PC-9 (cell line): ENCODE measurements around the gene SMARCC2. TPM values are rescaled to one million over a fixed set of nuclear protein-coding genes. Genes with fewer than 3 reads are reported as not detected.

Experiments used
- BruUV-seq: library from RNA; stranded (reverse); fragments of 400-500 nt; replicated peaks from 2 replicates; lab custom pipeline; 2021; lab: Mats Ljungman, UMichigan
- CTCF ChIA-PET: fragments of 300-600 bp; sonication (Branson Sonifier 250); formaldehyde crosslinking; loops from one replicate; lab custom pipeline; 2022; ENCODE audit warnings: antibody characterized with exemption; lab: Charles Lee
- POLR2A ChIA-PET: fragments of 300-600 bp; sonication (Branson Sonifier 250); formaldehyde crosslinking; loops from one replicate; lab custom pipeline; 2022; ENCODE audit warnings: antibody characterized with exemption; ENCODE audit not compliant: unreplicated experiment; lab: Charles Lee
- DNase-seq, 2 experiments: peaks; one replicate each; pipeline versions ENCODE4 v3.0.0 to v3.0.0-alpha.2; 2015 to 2022; ENCODE audit warnings: mixed read lengths in 1 of 2
- H2AFZ ChIP-seq: fragments of 200-600 bp; sonication (generic); 2 replicates; pipeline ENCODE4 v1.8.1; 2017; ENCODE audit warnings: antibody characterized with exemption
- H3F3A ChIP-seq: fragments of 200-600 bp; sonication (generic); 2 replicates; pipeline ENCODE4 v1.8.1; 2017; ENCODE audit warnings: antibody characterized with exemption, mild to moderate bottlenecking, low read depth; ENCODE audit not compliant: insufficient read depth
- H3K27ac ChIP-seq: fragments of 200-600 bp; sonication (generic); 2 replicates; pipeline ENCODE4 v1.6.1; 2016; ENCODE audit warnings: mixed run types
- H3K27me3 ChIP-seq: fragments of 200-600 bp; sonication (generic); 2 replicates; pipeline ENCODE4 v1.6.1; 2016; ENCODE audit warnings: low read depth, mixed run types; ENCODE audit not compliant: insufficient read depth
- H3K36me3 ChIP-seq: fragments of 200-600 bp; sonication (generic); 2 replicates; pipeline ENCODE4 v1.6.1; 2016; ENCODE audit warnings: low read depth, mixed run types
- H3K4me1 ChIP-seq: fragments of 200-600 bp; sonication (generic); replicated peaks from 2 replicates; pipeline ENCODE4 v1.6.1; 2016; ENCODE audit warnings: mixed run types; ENCODE audit not compliant: insufficient read depth
- H3K4me2 ChIP-seq: fragments of 200-600 bp; sonication (generic); 2 replicates; pipeline ENCODE4 v1.6.1; 2017; ENCODE audit warnings: mixed run types
- H3K4me3 ChIP-seq: fragments of 200-600 bp; sonication (generic); 2 replicates; pipeline ENCODE4 v1.6.1; 2016; ENCODE audit warnings: mixed run types
- H3K79me2 ChIP-seq: fragments of 200-600 bp; sonication (generic); 2 replicates; pipeline ENCODE4 v1.6.1; 2017; ENCODE audit warnings: low read depth, mixed run types
- H3K9me2 ChIP-seq: fragments of 200-600 bp; sonication (generic); 2 replicates; pipeline ENCODE4 v1.8.1; 2017; ENCODE audit warnings: mild to moderate bottlenecking; ENCODE audit not compliant: insufficient read depth
- H3K9me3 ChIP-seq: fragments of 200-600 bp; sonication (generic); 2 replicates; pipeline ENCODE4 v1.8.1; 2016; ENCODE audit warnings: low read depth; ENCODE audit not compliant: insufficient read depth
- H4K20me1 ChIP-seq: fragments of 200-600 bp; sonication (generic); 2 replicates; pipeline ENCODE4 v1.8.1; 2017; ENCODE audit not compliant: insufficient read depth
- EZH2 ChIP-seq: fragments of 200-600 bp; sonication (generic); IDR thresholded peaks from 2 replicates; pipeline ENCODE4 v1.8.0; 2017; ENCODE audit warnings: antibody characterized with exemption, low read depth
- intact Hi-C: fragments of 100-400 bp; cut with micrococcal nuclease; formaldehyde crosslinking; loops from one replicate; pipeline ENCODE4 v1.10.0; 2022; ENCODE audit not compliant: unreplicated experiment
- total RNA-seq: library from RNA; stranded (reverse); gene quantifications from 2 replicates; pipeline ENCODE4 v1.2.3, GENCODE V29; 2021
- TF ChIP-seq, protein P1 (sequence below): fragments of 200-600 bp; sonication (generic); conservative IDR thresholded peaks from 2 replicates; pipeline ENCODE4 v1.6.1; 2017; ENCODE audit warnings: mixed run types, antibody characterized with exemption, mild to moderate bottlenecking, moderate library complexity

Gene SMARCC2
- total RNA-seq, 1 experiment from 2014 or later = 86.4 TPM

DNA sequence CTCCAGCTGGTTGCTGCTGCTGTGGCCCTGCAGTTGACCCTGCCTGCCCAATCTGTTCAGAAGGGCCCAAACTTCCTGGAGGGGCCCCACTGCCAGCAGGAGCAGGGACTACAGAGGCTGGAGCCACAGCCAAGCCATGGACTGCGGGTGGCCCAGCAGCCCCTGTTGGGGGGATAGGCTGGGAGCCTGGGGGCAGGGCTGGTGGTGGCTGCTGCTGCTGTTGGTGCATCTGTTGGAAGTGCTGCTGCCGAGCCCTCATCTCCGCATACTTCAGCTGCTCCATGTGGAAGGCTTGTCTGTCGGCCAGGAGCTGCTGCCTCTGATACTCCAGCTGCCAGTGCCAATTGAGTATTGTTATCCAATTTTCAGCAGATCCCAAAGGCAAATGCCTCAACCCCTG is 23.9 kb downstream of the SMARCC2 start:
- no peaks in the 10 kb centered on the region for H3K27me3 ChIP-seq
- TF ChIP-seq, protein P1, sequence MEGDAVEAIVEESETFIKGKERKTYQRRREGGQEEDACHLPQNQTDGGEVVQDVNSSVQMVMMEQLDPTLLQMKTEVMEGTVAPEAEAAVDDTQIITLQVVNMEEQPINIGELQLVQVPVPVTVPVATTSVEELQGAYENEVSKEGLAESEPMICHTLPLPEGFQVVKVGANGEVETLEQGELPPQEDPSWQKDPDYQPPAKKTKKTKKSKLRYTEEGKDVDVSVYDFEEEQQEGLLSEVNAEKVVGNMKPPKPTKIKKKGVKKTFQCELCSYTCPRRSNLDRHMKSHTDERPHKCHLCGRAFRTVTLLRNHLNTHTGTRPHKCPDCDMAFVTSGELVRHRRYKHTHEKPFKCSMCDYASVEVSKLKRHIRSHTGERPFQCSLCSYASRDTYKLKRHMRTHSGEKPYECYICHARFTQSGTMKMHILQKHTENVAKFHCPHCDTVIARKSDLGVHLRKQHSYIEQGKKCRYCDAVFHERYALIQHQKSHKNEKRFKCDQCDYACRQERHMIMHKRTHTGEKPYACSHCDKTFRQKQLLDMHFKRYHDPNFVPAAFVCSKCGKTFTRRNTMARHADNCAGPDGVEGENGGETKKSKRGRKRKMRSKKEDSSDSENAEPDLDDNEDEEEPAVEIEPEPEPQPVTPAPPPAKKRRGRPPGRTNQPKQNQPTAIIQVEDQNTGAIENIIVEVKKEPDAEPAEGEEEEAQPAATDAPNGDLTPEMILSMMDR = no peak
- no peak for TF ChIP-seq EZH2
- peaks cover 34% of the 10 kb centered on the region for H3K36me3 ChIP-seq
- POLR2A ChIA-PET = no interaction called here
- CTCF ChIA-PET = no interaction called here
- H3K4me3 ChIP-seq = no peak overlapping the region
- no peaks in the 10 kb centered on the region for H3K9me3 ChIP-seq
- no peaks in the 10 kb centered on the region for H3K9me2 ChIP-seq
- H3F3A ChIP-seq = peaks cover 55% of the 10 kb centered on the region
- intact Hi-C loops = loop anchor here (10.0 kb wide), 1 partner anchor 121 kb away; the partner anchor contains the start of gene RPS26
- H3K27ac ChIP-seq = no peak overlapping the region
- peaks cover 14% of the 10 kb centered on the region for H3K79me2 ChIP-seq
- no peak for DNase-seq
- peaks cover 3% of the 10 kb centered on the region for H3K4me1 ChIP-seq
- H2AFZ ChIP-seq = no peak overlapping the region
- no TSS peak for BruUV-seq
- H4K20me1 ChIP-seq = peaks cover 14% of the 10 kb centered on the region
- H3K4me2 ChIP-seq = no peak overlapping the region

DNA sequence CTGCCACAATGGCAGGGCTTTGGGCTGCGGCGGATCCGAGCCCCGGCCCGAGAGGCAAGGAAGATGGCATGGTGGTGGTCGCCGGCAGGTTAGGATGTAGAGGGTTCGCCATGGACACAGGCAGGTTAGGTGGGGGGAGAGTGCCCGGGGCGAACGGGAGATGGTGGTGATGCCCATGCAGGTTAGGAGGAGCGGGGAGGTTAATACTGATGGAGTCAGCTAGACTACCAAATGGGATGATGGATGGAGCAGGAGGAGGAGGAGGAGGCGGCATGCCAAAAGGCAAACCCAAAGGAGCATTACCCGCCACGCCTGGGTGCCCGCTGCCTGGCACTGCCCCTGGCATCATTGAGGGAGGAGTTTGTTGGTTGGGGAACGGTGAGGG is 24.9 kb downstream of the SMARCC2 start:
- H3K36me3 ChIP-seq = peaks cover 45% of the 10 kb centered on the region
- TF ChIP-seq EZH2 = no peak
- TF ChIP-seq, protein P1 = no peak
- no peak overlapping the region for H2AFZ ChIP-seq
- BruUV-seq = no TSS peak
- no peaks in the 10 kb centered on the region for H3K27me3 ChIP-seq
- no peaks in the 10 kb centered on the region for H3K9me3 ChIP-seq
- peaks cover 14% of the 10 kb centered on the region for H3K4me1 ChIP-seq
- peaks cover 63% of the 10 kb centered on the region for H3F3A ChIP-seq
- no peak overlapping the region for H3K4me3 ChIP-seq
- peaks cover 24% of the 10 kb centered on the region for H4K20me1 ChIP-seq
- intact Hi-C loops = loop anchor here (10.0 kb wide), 1 partner anchor 120 kb away; the partner anchor contains the start of gene RPS26
- ChIA-PET POLR2A (no interaction called here), CTCF (no interaction called here)
- no peak overlapping the region for H3K27ac ChIP-seq
- H3K79me2 ChIP-seq = peaks cover 24% of the 10 kb centered on the region
- H3K9me2 ChIP-seq = no peaks in the 10 kb centered on the region
- no peak for DNase-seq
- H3K4me2 ChIP-seq = no peak overlapping the region

DNA sequence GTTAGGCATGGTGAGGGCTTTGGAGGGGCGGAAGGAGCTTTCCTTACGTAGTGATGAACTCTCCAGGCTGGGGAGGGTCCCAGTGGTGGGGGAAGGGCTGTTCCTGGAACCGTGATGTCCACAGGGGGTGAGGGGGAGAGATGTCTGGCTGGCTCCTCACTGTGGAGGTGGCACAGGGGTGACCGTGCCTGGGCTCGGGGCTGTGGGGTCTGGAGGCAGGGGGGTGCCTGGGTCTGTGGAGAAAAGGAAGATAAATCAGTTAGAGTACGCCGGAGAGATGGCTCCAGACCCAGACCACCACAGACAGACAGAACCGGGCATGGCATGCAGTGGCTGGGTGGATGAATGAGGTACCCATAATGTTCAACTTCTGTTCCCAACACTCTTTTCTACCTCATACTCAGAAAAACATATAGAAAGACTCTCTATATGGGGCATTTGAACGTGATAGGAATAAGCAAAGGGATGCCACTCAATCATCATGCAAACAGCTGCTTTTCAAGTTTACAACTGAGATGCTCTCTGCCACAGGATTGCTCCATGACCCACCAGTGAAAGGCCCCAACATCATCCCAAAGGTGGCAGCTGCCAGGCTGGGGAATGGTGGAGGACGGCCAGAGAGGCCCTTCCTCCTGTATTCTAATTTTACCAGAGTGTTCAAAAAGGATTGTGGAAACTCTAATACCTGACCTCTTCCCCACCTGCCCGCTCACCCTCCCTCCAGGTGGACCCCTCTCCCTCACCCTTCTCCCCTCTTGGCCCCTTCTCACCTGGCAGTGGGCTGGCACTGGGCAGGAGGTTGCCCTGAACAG is 25.5 kb downstream of the SMARCC2 start:
- intact Hi-C loops = loop anchor here (10.0 kb wide), 1 partner anchor 119 kb away; the partner anchor contains the start of gene RPS26
- BruUV-seq = TSS peak; percentile 1
- no peak overlapping the region for H3K27ac ChIP-seq
- H2AFZ ChIP-seq = no peak overlapping the region
- POLR2A ChIA-PET = no interaction called here
- H3K9me3 ChIP-seq = no peaks in the 10 kb centered on the region
- no peak for TF ChIP-seq EZH2
- CTCF ChIA-PET = no interaction called here
- peaks cover 26% of the 10 kb centered on the region for H4K20me1 ChIP-seq
- H3K27me3 ChIP-seq = no peaks in the 10 kb centered on the region
- no peak for DNase-seq
- H3F3A ChIP-seq = peaks cover 64% of the 10 kb centered on the region
- no peaks in the 10 kb centered on the region for H3K9me2 ChIP-seq
- H3K4me2 ChIP-seq = no peak overlapping the region
- H3K4me1 ChIP-seq = peaks cover 16% of the 10 kb centered on the region
- no peak overlapping the region for H3K4me3 ChIP-seq
- H3K36me3 ChIP-seq = peaks cover 42% of the 10 kb centered on the region
- H3K79me2 ChIP-seq = peaks cover 30% of the 10 kb centered on the region
